ENCODE data around the gene SPATS1.
A peak's percentile ranks its signal among the peaks of the same experiment; 100 is the strongest.

The SPATS1 gene

DNA sequence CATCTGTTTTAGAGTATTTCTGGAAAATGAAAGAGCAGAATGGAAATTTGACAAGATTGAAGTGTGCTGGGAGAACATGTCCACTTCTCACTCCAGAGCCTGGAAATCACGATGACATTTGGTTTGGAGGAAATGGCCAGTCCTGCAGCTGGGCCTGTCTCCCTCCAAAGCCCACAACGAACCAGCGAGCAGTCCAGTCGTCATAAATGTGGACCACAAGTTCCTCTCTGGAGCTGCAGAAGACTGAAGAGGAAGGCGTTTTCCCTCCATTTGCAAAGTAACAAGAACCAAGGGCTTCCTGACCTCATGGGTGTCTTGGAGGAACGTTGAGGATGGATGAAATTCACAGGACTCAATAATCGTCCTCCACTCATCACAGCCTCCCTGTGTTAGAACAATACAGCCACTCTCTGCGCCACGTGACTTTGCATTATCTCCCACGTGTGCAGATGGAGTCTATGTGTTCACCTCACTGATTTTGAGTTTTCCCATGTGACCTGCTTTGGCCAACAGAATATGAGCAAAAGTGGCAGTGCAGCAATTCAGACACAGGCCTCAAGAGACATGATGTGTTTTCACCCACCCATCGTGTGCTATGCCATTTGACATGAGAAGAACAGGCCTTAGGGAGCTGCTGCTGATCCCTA is 9.1 kb upstream of the SPATS1 start:
- H3K4me3 ChIP-seq (ENCODE audit: low read depth, low read length), result no peak overlapping the region
- in situ Hi-C loops (cut with HindIII; ENCODE audit: low sequenced_read_pairs), result no loop called here
- TF ChIP-seq, protein P1, sequence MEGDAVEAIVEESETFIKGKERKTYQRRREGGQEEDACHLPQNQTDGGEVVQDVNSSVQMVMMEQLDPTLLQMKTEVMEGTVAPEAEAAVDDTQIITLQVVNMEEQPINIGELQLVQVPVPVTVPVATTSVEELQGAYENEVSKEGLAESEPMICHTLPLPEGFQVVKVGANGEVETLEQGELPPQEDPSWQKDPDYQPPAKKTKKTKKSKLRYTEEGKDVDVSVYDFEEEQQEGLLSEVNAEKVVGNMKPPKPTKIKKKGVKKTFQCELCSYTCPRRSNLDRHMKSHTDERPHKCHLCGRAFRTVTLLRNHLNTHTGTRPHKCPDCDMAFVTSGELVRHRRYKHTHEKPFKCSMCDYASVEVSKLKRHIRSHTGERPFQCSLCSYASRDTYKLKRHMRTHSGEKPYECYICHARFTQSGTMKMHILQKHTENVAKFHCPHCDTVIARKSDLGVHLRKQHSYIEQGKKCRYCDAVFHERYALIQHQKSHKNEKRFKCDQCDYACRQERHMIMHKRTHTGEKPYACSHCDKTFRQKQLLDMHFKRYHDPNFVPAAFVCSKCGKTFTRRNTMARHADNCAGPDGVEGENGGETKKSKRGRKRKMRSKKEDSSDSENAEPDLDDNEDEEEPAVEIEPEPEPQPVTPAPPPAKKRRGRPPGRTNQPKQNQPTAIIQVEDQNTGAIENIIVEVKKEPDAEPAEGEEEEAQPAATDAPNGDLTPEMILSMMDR (IDR thresholded peaks at IDR 0.05; ENCODE audit: low read depth, low read length), result no peak
- no peak for DNase-seq (ENCODE audit: low read depth, low spot score)

DNA sequence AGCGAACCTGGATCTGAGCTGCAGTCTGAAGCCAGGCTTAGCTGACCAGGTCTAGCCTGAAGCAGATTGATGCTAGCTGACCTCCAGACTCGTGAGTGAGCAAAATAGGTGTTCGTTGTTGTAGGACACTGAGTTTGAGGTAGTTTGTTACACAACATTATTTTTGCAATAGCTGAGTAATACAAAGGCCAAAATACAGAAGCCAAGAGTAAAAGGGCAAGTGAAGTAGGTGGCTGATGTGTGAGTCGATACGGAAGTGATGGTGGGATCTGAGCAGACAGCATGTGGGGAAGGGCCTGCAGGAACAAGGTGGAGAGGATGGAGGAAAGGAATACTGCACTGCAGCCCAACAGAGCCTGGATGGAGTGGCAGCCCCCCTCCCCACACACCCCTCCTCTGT is 8.5 kb upstream of the SPATS1 start:
- H3K4me3 ChIP-seq (ENCODE audit: low read depth, low read length), result no peak overlapping the region
- TF ChIP-seq, protein P1 (IDR thresholded peaks at IDR 0.05; ENCODE audit: low read depth, low read length), result no peak
- in situ Hi-C loops (cut with HindIII; ENCODE audit: low sequenced_read_pairs), result no loop called here
- DNase-seq (ENCODE audit: low read depth, low spot score), result no peak

DNA sequence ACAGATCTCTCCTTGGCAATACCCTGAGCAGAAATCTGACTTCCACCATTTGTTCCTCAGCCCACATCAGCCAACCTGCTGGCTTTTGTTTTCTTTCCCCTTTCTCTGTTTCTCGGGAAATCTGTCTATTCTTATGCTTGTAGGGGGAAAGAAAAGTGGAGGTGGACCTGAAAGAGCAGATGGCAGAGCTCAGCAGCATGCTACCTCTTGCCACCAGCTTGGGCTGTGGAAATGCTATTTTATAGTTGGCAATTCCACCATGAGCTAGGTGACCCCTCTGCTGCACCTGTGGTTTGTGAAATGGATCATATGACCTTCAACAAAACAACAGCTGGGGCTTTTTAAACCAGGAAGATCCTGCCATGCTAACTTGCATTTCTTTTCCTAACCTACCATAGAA is 6.8 kb upstream of the SPATS1 start:
- TF ChIP-seq, protein P1 (IDR thresholded peaks at IDR 0.05; ENCODE audit: low read depth, low read length), result no peak
- no peak overlapping the region for H3K4me3 ChIP-seq (ENCODE audit: low read depth, low read length)
- no peak for DNase-seq (ENCODE audit: low read depth, low spot score)
- in situ Hi-C loops (cut with HindIII; ENCODE audit: low sequenced_read_pairs), result no loop called here

DNA sequence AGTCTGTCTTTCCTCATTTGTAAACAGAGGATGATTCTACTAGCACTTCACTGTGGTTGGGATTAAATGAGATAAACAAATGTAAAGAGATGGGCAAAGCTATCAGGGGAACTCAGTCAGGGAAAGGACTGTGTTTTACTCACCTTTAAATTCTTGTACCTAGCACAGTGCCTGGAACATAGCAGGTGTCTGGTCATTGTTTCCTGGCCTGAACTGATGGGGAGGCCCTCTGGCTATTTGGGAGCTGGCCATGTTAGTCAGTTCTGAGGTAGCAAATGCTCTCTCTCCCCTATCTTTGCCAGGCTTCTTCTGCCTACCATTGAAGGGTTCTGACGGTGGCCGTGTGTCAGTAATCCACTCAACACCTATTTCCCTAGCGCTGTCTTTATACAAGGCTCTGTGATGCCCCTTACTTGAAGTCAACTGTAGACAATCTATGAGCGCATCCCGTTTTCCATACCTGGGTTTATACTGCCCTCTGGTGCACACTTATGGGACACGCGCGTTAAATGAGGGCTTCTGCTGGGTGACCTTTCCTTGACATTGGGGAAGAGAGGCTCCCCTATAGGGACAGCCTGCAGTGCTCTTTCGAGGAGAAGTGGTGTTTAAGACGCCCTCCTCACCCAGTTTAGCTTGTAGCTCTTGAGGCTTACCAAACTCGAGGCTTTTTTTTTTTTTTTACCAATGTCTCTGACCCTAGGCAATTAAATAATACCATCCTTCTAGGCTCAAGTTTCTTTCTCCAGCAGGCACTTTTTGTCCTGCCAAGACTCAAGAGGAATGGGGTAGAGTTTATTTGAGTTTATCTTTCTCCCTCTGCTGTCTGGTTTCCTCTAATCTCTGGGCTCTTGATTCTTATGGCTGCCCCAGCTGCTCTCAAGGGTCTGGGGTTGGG is 4.0 kb upstream of the SPATS1 start:
- TF ChIP-seq, protein P1 (IDR thresholded peaks at IDR 0.05; ENCODE audit: low read depth, low read length), result peak; percentile 73
- peak; percentile 39 for DNase-seq (ENCODE audit: low read depth, low spot score)
- no peak overlapping the region for H3K4me3 ChIP-seq (ENCODE audit: low read depth, low read length)
- in situ Hi-C loops (cut with HindIII; ENCODE audit: low sequenced_read_pairs), result no loop called here

DNA sequence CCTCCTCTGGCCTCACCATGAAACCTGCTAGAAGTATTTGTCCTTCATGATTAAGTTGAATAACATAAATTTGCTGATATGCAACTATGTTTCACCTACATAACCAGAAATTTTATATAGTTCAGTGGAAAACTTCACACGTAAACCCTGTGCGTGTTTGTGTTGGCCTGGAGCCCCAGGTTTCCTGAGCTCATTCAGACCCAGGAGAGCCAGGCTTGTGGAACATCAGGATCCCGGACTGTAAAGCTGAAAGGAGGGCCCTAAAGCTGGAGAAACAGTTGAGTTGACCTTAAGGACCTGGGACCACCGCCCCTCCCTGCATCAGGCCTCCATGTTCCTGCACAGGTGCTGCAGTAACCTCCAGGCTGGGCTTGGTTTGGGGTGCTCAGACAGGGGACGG is 3.1 kb upstream of the SPATS1 start:
- TF ChIP-seq, protein P1 (IDR thresholded peaks at IDR 0.05; ENCODE audit: low read depth, low read length), result no peak
- no peak for DNase-seq (ENCODE audit: low read depth, low spot score)
- no peak overlapping the region for H3K4me3 ChIP-seq (ENCODE audit: low read depth, low read length)
- in situ Hi-C loops (cut with HindIII; ENCODE audit: low sequenced_read_pairs), result no loop called here

DNA sequence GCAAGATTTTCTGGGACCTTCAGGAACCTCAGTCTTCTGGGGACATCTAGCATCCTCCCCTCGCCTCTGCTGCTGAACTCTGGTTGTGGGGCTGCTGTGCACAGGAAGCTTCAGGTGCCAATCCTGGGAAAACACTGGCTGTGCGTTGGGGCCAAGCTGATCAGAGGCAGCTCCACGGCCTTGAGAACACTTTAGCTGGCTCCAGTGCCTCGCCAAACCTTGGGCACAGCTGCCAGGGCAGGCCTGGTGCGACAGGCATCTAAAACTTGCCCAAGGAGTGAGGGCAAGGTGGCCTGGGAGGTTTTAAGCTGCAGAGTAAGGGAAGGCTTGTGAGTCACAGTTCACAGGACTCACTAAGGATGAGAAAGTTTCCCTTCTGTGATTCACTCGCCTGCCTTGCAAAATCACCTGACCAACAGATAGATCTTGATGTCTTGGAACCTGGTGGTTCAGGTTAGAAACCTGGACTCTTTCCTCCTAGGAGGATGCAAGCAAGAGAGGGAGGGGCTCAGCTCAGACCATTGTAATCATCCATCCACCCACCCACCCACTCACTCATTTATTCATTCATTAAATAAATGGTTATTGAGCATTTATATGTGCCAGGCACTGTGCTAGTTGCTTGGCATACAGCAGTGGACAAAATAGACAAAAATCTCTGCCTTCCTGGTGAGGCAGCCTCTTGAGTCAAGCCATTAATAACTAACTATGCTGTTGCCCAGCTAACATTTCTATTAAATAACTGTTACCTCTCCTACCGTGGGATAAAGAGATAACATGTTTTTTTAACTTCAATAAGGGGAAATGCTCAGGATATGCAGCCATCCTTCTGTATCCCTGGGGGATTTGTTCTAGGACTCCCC is 2.5 kb upstream of the SPATS1 start:
- TF ChIP-seq, protein P1 (IDR thresholded peaks at IDR 0.05; ENCODE audit: low read depth, low read length), result no peak
- in situ Hi-C loops (cut with HindIII; ENCODE audit: low sequenced_read_pairs), result no loop called here
- H3K4me3 ChIP-seq (ENCODE audit: low read depth, low read length), result no peak overlapping the region
- DNase-seq (ENCODE audit: low read depth, low spot score), result no peak
